Peyer's patch (tissue), 4 donors: Measurements from ENCODE around the gene DPEP2.

Experiments used
- CTCF ChIP-seq, 6 experiments: fragments of 450-650 bp in 4 of 6; fragments of 200-600 bp in 2 of 6; sonication (generic) in 1 of 6; IDR thresholded peaks; one replicate each; pipeline ENCODE4 v1.5.1; 2017 to 2019; ENCODE audit warnings: antibody characterized with exemption in 6 of 6, mild to moderate bottlenecking in 3 of 6, moderate library complexity in 1 of 6
- POLR2A ChIP-seq, 2 donors: fragments of 450-650 bp; IDR thresholded peaks; one replicate each; pipeline ENCODE4 v1.5.1; 2017; ENCODE audit warnings: antibody characterized with exemption in 2 of 2, mild to moderate bottlenecking in 2 of 2, moderate library complexity in 2 of 2

GRCh38 chr16:68031951-68032350 is 32.7 kb upstream of the DPEP2 start:
- TF ChIP-seq CTCF (IDR thresholded peaks at IDR 0.05) (no peak), POLR2A (IDR thresholded peaks at IDR 0.05) (no peak)
